Measurements from ENCODE around the gene MT1H. TPM values are rescaled to one million over a fixed set of nuclear protein-coding genes. Genes with fewer than 3 reads are reported as not detected.

The MT1H gene
- total RNA-seq, 1 experiment from 2014 or later, result not detected

DNA sequence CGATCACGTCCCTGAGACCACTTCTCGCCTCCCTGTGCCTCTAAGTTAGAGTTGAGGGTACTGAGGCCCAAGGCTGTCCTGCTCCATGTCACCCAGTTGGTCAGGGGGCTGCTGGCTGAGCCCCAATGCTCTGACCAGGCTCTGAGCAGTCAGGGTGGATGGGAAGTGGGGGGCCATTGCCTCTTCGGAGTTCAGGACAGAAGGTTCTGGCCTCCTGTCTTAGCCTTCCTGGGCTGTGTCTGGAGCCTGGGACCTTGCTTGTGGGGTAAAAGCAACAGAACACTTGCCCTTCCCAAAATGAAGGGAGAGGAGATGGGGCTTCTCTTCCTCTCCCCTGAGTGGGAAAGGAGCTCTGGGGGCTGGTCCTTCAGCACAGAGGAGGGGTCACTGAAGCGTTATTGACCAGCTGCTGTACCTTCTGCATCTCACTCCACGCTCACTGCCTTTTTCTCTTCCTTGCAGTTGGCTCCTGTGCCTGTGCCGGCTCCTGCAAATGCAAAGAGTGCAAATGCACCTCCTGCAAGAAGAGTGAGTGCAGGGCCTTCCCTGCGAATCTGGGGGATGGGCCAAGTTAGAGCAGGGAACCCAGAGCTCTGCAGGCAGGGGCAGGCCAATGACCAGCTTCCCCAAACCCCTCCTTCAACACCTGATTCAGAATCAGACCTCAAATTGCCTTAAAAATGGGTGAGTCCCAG is 13.2 kb downstream of the MT1H start:
- peak overlapping the region; percentile 67 to 81 for H3K4me3 ChIP-seq (replicated peaks in 1 of 2; ENCODE audit: low read depth in 1 of 2, low read length in 2 of 2)
- BruUV-seq (replicated peaks), result TSS peak; percentile 92
- peak overlapping the region; percentile 61 for H3K27ac ChIP-seq (ENCODE audit: low read depth, low read length)
- H3K79me2 ChIP-seq (ENCODE audit: insufficient read depth, low read length), result no peaks in the 10 kb centered on the region
- ChIA-PET RAD21 (ENCODE audit: low non-redundant PET in 1 of 2, low total read pairs in 2 of 2, uncharacterized antibody in 2 of 2, unreplicated experiment in 2 of 2) (interaction anchor here in 1 of 2 experiments (1.1 kb wide), 1 partner anchor 29 kb away, joined by 3 read pairs; no protein-coding TSS in a partner anchor), CTCF (interaction anchor here (0.9 kb wide), 1 partner anchor 19 kb away, joined by 5 read pairs; no protein-coding TSS in a partner anchor), POLR2A (interaction anchor here (0.9 to 2.4 kb wide), 5 partner anchors 8 to 57 kb away, joined by 3 to 9 read pairs (median 5); partner anchors contain the start of gene MT1E)
- peak overlapping the region; percentile 96 for H3K4me2 ChIP-seq (ENCODE audit: low read length)
- peak overlapping the region; percentile 76 for H3K9ac ChIP-seq (ENCODE audit: low read length)
- H3K9me3 ChIP-seq (ENCODE audit: control insufficient read depth in 1 of 2, insufficient read depth in 1 of 2, low read depth in 1 of 2, low read length in 2 of 2), result no peaks in the 10 kb centered on the region
- no peaks in the 10 kb centered on the region for H3K9me2 ChIP-seq (ENCODE audit: insufficient read depth)
- ATAC-seq (0 out of 2 replicates have a peak, but pooled peaks have one; percentile 1), DNase-seq (ENCODE audit: low read depth, low spot score) (no peak)
- TF ChIP-seq EZH2phosphoT487 (IDR thresholded peaks at IDR 0.05; ENCODE audit: borderline replicate concordance), result no peak
- no peak for TF ChIP-seq ELF1 (IDR thresholded peaks at IDR 0.05; ENCODE audit: borderline replicate concordance, low read depth)
- TF ChIP-seq RAD21 (IDR thresholded peaks at IDR 0.05; ENCODE audit: low read depth), result no peak
- no peak for TF ChIP-seq POLR2A (IDR thresholded peaks at IDR 0.05; ENCODE audit: borderline replicate concordance, extremely low read depth, insufficient read depth, insufficient read length)
- TF ChIP-seq ZFX (IDR thresholded peaks at IDR 0.05), result no peak
- TF ChIP-seq, protein P1, sequence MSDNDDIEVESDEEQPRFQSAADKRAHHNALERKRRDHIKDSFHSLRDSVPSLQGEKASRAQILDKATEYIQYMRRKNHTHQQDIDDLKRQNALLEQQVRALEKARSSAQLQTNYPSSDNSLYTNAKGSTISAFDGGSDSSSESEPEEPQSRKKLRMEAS (IDR thresholded peaks at IDR 0.05), result no peak
- no peak for TF ChIP-seq CEBPB (IDR thresholded peaks at IDR 0.05; ENCODE audit: low read depth)
- TF ChIP-seq, protein P2, sequence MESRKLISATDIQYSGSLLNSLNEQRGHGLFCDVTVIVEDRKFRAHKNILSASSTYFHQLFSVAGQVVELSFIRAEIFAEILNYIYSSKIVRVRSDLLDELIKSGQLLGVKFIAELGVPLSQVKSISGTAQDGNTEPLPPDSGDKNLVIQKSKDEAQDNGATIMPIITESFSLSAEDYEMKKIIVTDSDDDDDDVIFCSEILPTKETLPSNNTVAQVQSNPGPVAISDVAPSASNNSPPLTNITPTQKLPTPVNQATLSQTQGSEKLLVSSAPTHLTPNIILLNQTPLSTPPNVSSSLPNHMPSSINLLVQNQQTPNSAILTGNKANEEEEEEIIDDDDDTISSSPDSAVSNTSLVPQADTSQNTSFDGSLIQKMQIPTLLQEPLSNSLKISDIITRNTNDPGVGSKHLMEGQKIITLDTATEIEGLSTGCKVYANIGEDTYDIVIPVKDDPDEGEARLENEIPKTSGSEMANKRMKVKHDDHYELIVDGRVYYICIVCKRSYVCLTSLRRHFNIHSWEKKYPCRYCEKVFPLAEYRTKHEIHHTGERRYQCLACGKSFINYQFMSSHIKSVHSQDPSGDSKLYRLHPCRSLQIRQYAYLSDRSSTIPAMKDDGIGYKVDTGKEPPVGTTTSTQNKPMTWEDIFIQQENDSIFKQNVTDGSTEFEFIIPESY (IDR thresholded peaks at IDR 0.05; ENCODE audit: extremely low read depth, insufficient replicate concordance, low read length), result no peak
- TF ChIP-seq, protein P3, sequence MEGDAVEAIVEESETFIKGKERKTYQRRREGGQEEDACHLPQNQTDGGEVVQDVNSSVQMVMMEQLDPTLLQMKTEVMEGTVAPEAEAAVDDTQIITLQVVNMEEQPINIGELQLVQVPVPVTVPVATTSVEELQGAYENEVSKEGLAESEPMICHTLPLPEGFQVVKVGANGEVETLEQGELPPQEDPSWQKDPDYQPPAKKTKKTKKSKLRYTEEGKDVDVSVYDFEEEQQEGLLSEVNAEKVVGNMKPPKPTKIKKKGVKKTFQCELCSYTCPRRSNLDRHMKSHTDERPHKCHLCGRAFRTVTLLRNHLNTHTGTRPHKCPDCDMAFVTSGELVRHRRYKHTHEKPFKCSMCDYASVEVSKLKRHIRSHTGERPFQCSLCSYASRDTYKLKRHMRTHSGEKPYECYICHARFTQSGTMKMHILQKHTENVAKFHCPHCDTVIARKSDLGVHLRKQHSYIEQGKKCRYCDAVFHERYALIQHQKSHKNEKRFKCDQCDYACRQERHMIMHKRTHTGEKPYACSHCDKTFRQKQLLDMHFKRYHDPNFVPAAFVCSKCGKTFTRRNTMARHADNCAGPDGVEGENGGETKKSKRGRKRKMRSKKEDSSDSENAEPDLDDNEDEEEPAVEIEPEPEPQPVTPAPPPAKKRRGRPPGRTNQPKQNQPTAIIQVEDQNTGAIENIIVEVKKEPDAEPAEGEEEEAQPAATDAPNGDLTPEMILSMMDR (IDR thresholded peaks at IDR 0.05 in 2 of 3, conservative IDR thresholded peaks at IDR 0.05 in 1 of 3; ENCODE audit: borderline replicate concordance in 1 of 3, insufficient read depth in 1 of 3, low read depth in 2 of 3, low read length in 2 of 3), result no peak
- TF ChIP-seq CBX3 (IDR thresholded peaks at IDR 0.05; ENCODE audit: low read depth), result no peak
- TF ChIP-seq, protein P4, sequence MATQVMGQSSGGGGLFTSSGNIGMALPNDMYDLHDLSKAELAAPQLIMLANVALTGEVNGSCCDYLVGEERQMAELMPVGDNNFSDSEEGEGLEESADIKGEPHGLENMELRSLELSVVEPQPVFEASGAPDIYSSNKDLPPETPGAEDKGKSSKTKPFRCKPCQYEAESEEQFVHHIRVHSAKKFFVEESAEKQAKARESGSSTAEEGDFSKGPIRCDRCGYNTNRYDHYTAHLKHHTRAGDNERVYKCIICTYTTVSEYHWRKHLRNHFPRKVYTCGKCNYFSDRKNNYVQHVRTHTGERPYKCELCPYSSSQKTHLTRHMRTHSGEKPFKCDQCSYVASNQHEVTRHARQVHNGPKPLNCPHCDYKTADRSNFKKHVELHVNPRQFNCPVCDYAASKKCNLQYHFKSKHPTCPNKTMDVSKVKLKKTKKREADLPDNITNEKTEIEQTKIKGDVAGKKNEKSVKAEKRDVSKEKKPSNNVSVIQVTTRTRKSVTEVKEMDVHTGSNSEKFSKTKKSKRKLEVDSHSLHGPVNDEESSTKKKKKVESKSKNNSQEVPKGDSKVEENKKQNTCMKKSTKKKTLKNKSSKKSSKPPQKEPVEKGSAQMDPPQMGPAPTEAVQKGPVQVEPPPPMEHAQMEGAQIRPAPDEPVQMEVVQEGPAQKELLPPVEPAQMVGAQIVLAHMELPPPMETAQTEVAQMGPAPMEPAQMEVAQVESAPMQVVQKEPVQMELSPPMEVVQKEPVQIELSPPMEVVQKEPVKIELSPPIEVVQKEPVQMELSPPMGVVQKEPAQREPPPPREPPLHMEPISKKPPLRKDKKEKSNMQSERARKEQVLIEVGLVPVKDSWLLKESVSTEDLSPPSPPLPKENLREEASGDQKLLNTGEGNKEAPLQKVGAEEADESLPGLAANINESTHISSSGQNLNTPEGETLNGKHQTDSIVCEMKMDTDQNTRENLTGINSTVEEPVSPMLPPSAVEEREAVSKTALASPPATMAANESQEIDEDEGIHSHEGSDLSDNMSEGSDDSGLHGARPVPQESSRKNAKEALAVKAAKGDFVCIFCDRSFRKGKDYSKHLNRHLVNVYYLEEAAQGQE (IDR thresholded peaks at IDR 0.05; ENCODE audit: low read depth), result no peak
- no peak for TF ChIP-seq EZH2 (IDR thresholded peaks at IDR 0.05)
- no peak for TF ChIP-seq JUND (IDR thresholded peaks at IDR 0.05)
- TF ChIP-seq POLR2AphosphoS5 (IDR thresholded peaks at IDR 0.05; ENCODE audit: low read depth, low read length), result no peak
- no peak for TF ChIP-seq SIN3A (IDR thresholded peaks at IDR 0.05; ENCODE audit: low read depth)
- TF ChIP-seq YY1 (IDR thresholded peaks at IDR 0.05; ENCODE audit: extremely low read depth, insufficient replicate concordance, low read depth, low read length), result no peak
- peaks cover 13 to 32% of the 10 kb centered on the region in 2 experiments; a peak in 3 of 4 replicates for H3K4me1 ChIP-seq (ENCODE audit: control insufficient read depth in 1 of 2, insufficient read depth in 2 of 2, low read length in 2 of 2)
- intact Hi-C loops (cut with micrococcal nuclease), result loop anchor here (2.0 to 5.0 kb wide), 4 partner anchors 26 to 1181 kb away; partner anchors contain the start of genes MT1E, MT1F and MT2A
- H3K27me3 ChIP-seq (ENCODE audit: insufficient read depth, low read length), result no peaks in the 10 kb centered on the region
- no peak overlapping the region for H2AFZ ChIP-seq (ENCODE audit: low read depth, low read length, poor library complexity, severe bottlenecking)
- no peaks in the 10 kb centered on the region for H3K36me3 ChIP-seq (ENCODE audit: control insufficient read depth in 1 of 2, insufficient read depth in 2 of 2, low read length in 2 of 2)
- H4K20me1 ChIP-seq (ENCODE audit: insufficient read depth), result no peaks in the 10 kb centered on the region

Measured in HCT116 (cell line).